NCI-H1092 treated with DMSO at 0.1 percent for 48 hours (cell line): Measurements from ENCODE around the gene ACSF2.
"Not testable (repeated sequence)": the region's sequence is repeated elsewhere in the genome, so short reads cannot be mapped to it uniquely, and the experiment has no call there.

Source experiments
- DNase-seq: peaks from one replicate; lab custom pipeline; 2025; lab: John Stamatoyannopoulos, UW

Gene ACSF2

GRCh38 chr17:50407921-50408320, 18.1 kb upstream of the ACSF2 start:
- DNase-seq, result no peak

- DNase-seq, result no peak
Measured at GRCh38 chr17:50412188-50412732, 13.8 kb upstream of the ACSF2 start.

DNA sequence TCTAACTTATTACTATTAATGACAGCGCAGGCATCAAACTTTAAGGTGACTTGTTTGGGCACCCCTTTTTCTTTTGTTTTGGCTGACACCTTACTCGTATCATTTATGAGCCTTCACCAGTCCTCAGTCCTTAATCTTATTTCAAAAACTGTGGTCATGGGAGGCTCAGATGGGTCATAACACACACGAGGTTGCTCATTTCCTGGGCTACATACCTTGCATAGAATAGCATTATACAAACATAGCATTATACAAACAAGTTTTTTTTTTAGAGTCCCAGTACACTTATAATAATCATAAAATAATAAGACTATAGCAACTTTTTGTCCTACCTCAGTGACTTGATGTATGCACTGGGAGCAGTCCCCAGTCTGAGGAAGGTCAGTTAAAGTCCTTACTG, 11.2 kb upstream of the ACSF2 start:
- DNase-seq, result no peak

GRCh38 chr17:50419577-50419976, 6.4 kb upstream of the ACSF2 start:
- DNase-seq, result not testable (repeated sequence)

DNA sequence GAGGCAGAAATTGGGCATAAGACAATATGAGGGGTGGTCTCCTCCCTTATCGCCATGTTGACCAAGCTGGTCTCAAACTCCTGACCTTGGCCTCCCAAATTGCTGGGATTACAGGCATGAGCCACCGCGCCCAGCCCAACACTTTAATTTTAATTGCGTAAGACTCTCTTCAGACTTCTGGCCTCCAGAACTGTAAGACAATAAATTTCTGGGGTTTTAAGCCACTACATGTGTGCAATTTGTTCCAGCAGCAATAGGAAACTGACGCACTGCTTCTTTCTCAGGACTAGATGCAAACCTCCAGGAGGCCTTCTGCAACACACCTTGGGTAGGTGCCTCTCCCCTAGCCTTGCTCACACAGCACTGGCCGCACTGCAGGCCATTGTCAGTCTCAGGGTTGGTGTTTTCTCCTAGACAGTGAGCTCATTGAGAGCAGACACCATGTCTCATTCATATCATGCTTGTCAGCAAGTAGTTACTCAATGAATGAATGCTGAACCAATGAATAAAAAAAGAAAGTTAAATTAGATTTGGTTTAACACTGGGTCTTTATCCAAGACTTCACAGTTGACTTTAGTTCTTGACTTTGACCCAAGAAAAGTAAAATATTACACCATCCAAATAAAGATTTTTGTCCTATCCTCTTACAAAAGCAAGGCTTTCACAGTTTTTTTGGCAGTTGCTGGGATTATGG, 5.5 kb upstream of the ACSF2 start:
- DNase-seq, result no peak

- DNase-seq, result no peak
Measured at GRCh38 chr17:50421308-50422051, 4.5 kb upstream of the ACSF2 start.

- no peak for DNase-seq
Measured at GRCh38 chr17:50422738-50423137, 3.3 kb upstream of the ACSF2 start.

GRCh38 chr17:50423553-50424159, 2.4 kb upstream of the ACSF2 start:
- no peak for DNase-seq

GRCh38 chr17:50424246-50424995, 1.6 kb upstream of the ACSF2 start:
- no peak for DNase-seq

GRCh38 chr17:50424996-50425681, 879 bp upstream of the ACSF2 start:
- DNase-seq, result no peak

GRCh38 chr17:50426472-50426782, 409 bp downstream of the ACSF2 start:
- DNase-seq, result no peak

- DNase-seq, result no peak
Measured at GRCh38 chr17:50426814-50427787, 1.1 kb downstream of the ACSF2 start.

- DNase-seq, result not testable (repeated sequence)
Measured at GRCh38 chr17:50428126-50428525, 2.1 kb downstream of the ACSF2 start.

DNA sequence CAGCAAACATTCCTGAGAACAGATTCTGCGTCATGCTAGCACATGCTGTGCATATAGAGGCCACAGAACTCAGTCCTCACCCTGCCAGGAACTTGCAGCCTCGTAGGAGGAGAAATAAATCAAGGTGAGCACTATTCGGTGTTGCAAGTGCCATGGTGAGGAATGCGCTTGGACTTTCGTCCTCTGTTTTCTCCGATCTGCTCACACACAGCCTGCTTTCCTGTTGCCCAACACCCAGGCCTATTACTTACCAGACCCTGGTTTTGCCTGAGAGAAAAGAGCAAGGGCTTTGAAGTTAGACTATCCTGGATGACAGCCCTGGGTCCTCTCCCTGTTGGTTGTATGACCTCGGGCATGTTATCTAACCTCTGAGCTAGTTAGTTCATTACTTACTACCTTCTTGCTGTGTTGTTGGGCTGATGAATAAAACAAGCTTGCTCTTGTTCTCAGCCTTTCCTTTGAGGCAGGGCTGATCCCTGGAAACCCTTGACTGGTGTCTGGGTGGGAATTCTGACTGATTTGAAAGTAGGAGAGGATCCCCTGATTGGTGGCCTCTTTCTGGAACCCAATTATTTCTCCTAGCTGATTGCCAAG, 2.9 kb downstream of the ACSF2 start:
- no peak for DNase-seq

DNA sequence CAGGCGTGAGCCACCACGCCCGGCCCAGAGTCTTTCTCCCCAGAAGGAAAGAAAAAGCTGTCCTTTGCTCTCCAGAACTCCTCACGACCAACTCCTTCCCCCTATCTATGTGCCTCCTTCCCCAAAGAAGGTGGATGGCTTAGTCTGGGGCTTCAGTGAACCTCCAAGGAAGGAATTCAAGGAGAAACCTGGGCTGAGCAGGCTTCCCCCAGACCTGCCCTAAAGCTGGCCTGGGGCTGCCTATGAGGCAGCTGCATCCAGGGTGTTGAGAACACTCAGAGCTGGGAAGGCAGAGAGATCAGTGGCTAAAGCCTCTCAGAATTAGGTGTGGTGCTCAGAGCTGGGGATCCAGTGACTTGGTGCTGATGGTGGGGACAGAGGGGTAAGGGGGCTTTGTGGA, 3.8 kb downstream of the ACSF2 start:
- no peak for DNase-seq

DNA sequence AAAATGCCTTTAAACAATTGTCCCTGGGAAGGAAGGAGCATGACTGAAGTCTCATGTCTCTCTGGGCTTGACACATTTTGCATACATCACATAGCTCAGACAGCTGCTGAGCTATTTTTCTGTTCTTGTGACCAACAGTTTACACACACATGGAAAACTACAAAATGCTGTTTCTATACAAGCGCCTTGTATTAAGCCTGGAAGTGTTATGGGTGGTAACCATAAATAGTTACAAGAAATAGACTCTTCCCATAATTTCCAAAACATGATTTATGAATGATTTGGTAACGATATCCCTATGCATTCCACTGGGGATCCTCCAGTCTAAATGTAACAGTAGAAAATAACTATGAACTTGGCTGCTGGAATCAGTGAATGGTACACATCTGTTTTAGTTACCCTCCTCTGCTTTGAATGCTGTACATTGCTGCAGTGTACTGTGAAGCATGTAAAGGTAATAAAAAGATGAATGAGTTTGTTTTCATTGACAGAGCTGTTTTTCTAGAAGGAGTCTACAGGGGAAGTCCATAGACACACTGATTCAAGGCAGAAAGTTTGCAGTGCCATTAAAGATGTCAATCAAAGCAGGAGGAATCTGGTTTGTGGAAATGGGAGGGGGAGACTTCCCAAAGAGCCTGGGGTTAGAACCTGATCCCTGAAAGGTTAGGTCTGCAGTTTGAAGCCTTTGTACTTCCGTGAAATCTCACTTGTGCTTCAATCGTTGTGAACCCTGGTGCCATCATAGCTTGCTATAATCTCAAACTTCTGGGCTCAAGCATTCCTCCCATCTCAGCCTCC, 5.0 kb downstream of the ACSF2 start:
- no peak for DNase-seq

DNA sequence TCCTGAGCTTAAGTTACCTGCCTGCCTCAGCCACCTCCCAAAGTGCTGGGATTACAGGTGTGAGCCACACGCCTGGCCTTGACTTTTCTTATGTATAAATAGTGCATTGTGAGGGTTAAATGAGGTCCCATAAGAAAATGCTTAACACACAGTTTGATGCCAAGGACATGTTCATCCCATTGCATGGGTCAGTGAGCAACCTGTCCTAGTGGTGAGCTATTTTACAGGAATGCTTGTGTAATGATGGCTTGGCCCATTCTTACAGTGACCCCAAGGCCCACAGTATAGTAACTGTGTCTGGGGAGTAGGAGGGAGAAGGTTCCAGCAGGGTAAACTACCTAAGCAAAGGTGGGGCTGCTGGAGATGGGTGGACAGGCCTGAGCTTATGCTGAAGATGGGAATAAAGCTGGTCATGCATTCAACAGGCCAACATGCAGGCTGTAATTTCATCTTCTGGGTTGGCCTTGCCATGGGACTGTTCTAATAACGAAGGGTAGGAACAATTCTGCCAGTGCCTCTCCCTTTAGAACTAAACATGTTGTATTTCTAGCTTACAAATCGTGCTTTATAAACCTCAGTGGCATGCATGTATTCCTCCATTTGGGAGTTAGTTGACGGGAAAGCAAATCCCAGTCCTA, 6.2 kb downstream of the ACSF2 start:
- DNase-seq, result no peak

GRCh38 chr17:50437409-50437808, 11.4 kb downstream of the ACSF2 start:
- DNase-seq, result no peak

GRCh38 chr17:50439008-50439407, 13.0 kb downstream of the ACSF2 start:
- DNase-seq, result no peak
